Aorta (tissue), 5 donors: Measurements from ENCODE around the gene MEMO1. TPM values are rescaled to one million over a fixed set of nuclear protein-coding genes. Genes with fewer than 3 reads are reported as not detected.

Experiments used
- ATAC-seq: fragments of 200-7000 bp; cut with Tn5 transposase; one replicate; pipeline ENCODE4 v1.9.1; 2022; ENCODE audit warnings: moderate library complexity; ENCODE audit not compliant: low FRiP score
- DNase-seq, 2 donors: peaks; one replicate each; pipeline ENCODE4 v3.0.0-alpha.2; 2020
- H3K27ac ChIP-seq, 2 donors: one replicate each; pipeline ENCODE4 v1.5.1; 2013; ENCODE audit warnings: low read length in 2 of 2, mild to moderate bottlenecking in 2 of 2, moderate library complexity in 2 of 2, control low read depth in 1 of 2, inconsistent platforms in 1 of 2, low read depth in 1 of 2
- H3K27me3 ChIP-seq, 2 donors: one replicate each; pipeline ENCODE4 v1.6.1; 2013; ENCODE audit warnings: control low read depth in 1 of 2, low read length in 1 of 2, mild to moderate bottlenecking in 1 of 2, moderate library complexity in 1 of 2; ENCODE audit not compliant: insufficient read depth in 2 of 2, control insufficient read depth in 1 of 2
- H3K36me3 ChIP-seq, 2 donors: one replicate each; pipeline ENCODE4 v1.6.1; 2013; ENCODE audit warnings: control low read depth in 1 of 2, low read length in 1 of 2, mild to moderate bottlenecking in 1 of 2; ENCODE audit not compliant: insufficient read depth in 2 of 2, control insufficient read depth in 1 of 2
- H3K4me1 ChIP-seq, 2 donors: one replicate each; pipeline ENCODE4 v1.6.1; 2013; ENCODE audit warnings: low read length in 2 of 2, control low read depth in 1 of 2, mild to moderate bottlenecking in 1 of 2, moderate library complexity in 1 of 2; ENCODE audit not compliant: insufficient read depth in 2 of 2, control insufficient read depth in 1 of 2
- H3K4me3 ChIP-seq, 2 donors: one replicate each; pipeline ENCODE4 v1.5.1; 2013; ENCODE audit warnings: low read length in 2 of 2, control low read depth in 1 of 2, mild to moderate bottlenecking in 1 of 2
- H3K9me3 ChIP-seq: one replicate; pipeline ENCODE4 v1.6.1; 2013; ENCODE audit warnings: mild to moderate bottlenecking, low read length; ENCODE audit not compliant: control insufficient read depth
- WGBS, 2 donors: extraction: QIAGEN DNeasy Blood & Tissue Kit; methylation state at CpG; one replicate each; pipeline ENCODE4 v1.1.7; 2013; 5-methylcytosine and 5-hydroxymethylcytosine counted together
- intact Hi-C, 2 donors: fragments of 100-400 bp; cut with DNase I; formaldehyde crosslinking; loops; one replicate each; pipeline versions ENCODE4 v1.14.2 to v1.15.0; 2022
- polyA plus RNA-seq, 2 donors: library from polyadenylated mRNA; stranded (reverse); fragments of 200-250 nt; gene quantifications; one replicate each; pipeline ENCODE4 v1.2.3, GENCODE V29; 2013
- total RNA-seq, 2 donors: library from RNA; stranded (reverse); fragmentation: NEBNext Ultra II Directional; extraction: Animal tissue kit (Norgen Biotek cat#: 25700); gene quantifications; one replicate each; pipeline ENCODE4 v1.2.1, GENCODE V29; 2021
- donor health status: healthy with polysubstance abuse.
- donor health status: Bipolar disorder and iron deficiency.
- donor health status: DM: no; HTN: no; CAD: no.
- donor health status: DM: no; HTN: no; CAD: no.
- donor health status: DM: yes; HTN: yes; CAD: no.

The MEMO1 gene
- total and polyA plus RNA-seq, 4 donors: 26.5 to 36.2 (median 31.1) TPM

DNA sequence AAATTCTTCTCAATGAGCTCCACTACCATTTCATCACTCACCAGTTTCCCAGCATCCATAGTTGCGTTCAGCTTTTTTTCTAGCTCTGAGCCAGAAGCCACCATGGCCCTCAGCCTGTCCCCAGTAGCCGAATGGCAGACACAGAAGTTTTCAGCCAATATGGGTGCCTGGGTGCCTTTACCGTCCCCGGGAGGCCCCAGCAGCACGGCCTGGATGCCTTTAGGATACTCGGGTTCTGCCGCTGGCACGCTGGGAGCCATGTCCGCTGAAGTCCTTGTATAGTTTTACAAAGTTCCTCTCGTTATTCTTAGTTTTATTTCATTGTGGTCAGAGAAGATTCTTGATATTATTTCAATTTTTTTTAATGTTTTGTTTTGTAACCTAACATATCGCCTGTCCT lies 187.2 kb downstream of the MEMO1 start:
- 87 to 91% methylated on average over 11 of the region's 11 CpGs for WGBS, 2 donors
- Histone ChIP-seq H3K27ac (no peak overlapping the region), H3K4me3 (no peak overlapping the region), H3K9me3 (peaks cover 8% of the 10 kb centered on the region), H3K4me1 (no peaks in the 10 kb centered on the region), H3K36me3 (no peaks in the 10 kb centered on the region), H3K27me3 (no peaks in the 10 kb centered on the region)
- no peak for ATAC-seq
- intact Hi-C loops: no loop called here
- DNase-seq: no peak

DNA sequence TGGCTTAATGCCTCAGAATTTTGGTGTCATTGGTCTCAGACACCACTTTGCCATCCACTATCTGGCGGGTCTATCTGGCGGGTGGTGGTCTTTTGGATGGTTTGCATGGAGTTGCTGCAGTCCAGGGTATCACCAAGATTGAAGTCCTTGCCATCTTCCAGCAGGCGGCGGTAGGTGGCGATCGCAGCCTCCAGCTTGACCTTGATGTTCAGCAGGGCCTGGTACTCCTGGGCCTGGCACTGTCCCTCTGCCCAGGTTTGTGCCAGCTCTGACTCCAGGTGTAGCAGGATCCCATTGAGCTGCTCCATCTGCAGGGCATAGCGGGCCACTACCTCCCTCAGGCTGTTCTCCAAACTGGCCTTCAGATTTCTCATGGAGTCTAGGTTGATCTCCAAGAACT lies 188.2 kb downstream of the MEMO1 start:
- DNase-seq (no peak), ATAC-seq (no peak)
- Histone ChIP-seq H3K4me1 (no peaks in the 10 kb centered on the region), H3K27ac (no peak overlapping the region), H3K36me3 (no peaks in the 10 kb centered on the region), H3K4me3 (no peak overlapping the region), H3K27me3 (no peaks in the 10 kb centered on the region), H3K9me3 (peaks cover 8% of the 10 kb centered on the region)
- 90 to 94% methylated on average over 7 of the region's 7 CpGs for WGBS, 2 donors
- intact Hi-C loops: no loop called here

Other genes with a start within 250 kb of the MEMO1 start
- 10 to 100 TPM; 38.4 to 47.5 TPM for gene DPY30, start 28.8 kb upstream of the MEMO1 start, total RNA-seq
- gene DPY30, start 28.8 kb upstream of the MEMO1 start, polyA plus RNA-seq: 100 to 1,000 TPM in 1 of 2 donors, 10 to 100 TPM in 1; 79.4 to 131 TPM
- 10 to 100 TPM; 13.5 to 18.2 TPM for gene SPAST, start 52.5 kb upstream of the MEMO1 start, total RNA-seq
- 1 to 10 TPM; 3.9 to 5.0 TPM for gene SPAST, start 52.5 kb upstream of the MEMO1 start, polyA plus RNA-seq
- 10 to 100 TPM; 20.8 to 21.6 TPM for gene SLC30A6, start 154.9 kb upstream of the MEMO1 start, total RNA-seq
- gene SLC30A6, start 154.9 kb upstream of the MEMO1 start, polyA plus RNA-seq: 1 to 10 TPM; 3.0 to 7.1 TPM